Stimulated activated CD4-positive, alpha-beta T cell treated with anti-CD3 and anti-CD28 coated beads, Interleukin-15, amount 100 ng/mL, for 48 hours (primary cell): ENCODE measurements around the gene UBE2G1.
A peak's percentile ranks its signal among the peaks of the same experiment; 100 is the strongest.
"Not testable (repeated sequence)": the region's sequence is repeated elsewhere in the genome, so short reads cannot be mapped to it uniquely, and the experiment has no call there.

Experiments used
- DNase-seq, 2 donors: peaks; one replicate each; pipeline ENCODE4 v3.0.0-alpha.2; 2020; ENCODE audit warnings: low read depth in 2 of 2

UBE2G1 gene

DNA sequence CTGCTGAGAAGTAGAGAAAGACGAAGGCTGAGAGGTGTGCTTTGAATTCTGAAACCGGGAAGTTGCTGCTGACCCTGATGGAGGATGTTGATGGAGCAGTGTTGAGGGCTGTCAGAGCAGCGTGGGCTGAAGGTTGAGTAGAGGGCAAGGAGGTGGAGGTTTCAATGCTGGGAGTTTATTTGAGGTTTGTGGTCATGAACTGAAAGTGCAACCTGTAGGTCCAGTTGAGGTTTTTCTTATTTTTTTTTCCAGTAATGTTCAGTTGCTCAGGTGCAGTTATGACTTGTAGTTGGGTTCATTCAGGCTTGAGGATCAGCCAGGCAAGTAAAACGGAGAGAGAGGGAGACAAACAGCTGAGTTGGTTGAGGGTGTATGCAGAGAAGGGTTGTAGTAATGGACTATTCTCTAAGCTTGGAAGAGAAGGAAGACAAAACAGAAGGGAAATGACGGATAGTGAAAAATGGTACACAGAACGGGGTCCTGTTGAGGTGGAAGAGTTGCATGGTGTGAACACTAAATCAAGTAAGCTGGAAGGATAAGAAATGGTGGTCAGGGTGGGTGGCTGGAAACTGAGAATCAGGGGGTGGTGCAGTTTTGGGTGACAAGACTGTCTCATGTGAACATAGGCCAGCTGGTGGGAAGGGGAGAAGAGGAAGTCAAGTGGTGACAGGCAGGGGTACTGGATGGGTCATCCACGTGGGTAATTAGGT, 8.7 kb upstream of the UBE2G1 start:
- peak; percentile 49 to 62 for DNase-seq

DNA sequence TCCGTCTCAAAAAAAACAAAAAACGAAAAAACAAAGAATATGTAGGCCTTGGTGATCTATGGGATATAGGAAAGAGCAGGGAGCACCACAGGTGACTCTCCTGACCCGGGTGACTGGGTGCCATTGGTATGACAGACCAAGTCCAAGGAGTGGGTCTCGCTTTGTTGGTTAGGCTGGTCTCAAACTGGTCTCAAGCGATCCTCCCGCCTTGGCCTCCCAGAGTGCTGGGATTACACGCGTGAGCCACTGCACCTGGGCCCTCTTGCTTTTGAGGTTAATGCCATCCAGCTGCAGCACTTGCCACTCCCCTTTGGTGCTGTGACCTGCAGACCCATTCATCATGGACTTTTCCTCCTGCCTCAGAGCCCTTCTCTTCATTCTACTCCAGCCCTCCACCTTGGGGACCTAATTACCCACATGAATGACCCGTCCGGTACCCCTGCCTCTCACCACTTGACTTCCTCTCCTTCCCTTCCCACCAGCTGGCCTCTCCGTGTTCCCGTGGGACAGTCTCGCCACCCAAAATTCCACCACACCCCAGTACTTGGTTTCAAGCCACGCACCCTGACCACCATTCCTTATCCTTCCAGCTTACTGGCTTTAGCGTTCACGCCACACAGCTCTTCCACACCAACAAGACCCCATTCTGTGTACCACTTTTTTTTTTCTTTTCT, 3.2 kb upstream of the UBE2G1 start:
- DNase-seq: no peak

DNA sequence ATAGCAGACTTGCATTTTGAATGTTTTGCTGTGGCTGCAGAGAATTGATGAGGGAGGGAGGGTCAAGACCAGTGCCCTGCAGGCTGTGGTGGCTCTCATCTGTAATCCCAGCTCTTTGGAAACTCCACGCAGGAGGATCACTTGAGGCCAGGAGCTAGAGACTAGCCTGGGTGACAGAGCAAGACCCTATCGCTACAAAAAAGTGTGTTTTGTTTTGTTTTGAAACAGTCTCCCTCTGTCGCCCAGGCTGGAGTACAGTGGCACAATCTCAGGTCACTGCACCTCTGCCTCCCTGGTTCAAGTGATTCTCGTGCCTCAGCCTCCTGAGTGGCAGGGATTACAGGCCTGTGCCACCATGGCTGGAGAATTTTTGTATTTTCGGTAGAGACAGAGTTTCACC, 1.9 kb upstream of the UBE2G1 start:
- DNase-seq: no peak

DNA sequence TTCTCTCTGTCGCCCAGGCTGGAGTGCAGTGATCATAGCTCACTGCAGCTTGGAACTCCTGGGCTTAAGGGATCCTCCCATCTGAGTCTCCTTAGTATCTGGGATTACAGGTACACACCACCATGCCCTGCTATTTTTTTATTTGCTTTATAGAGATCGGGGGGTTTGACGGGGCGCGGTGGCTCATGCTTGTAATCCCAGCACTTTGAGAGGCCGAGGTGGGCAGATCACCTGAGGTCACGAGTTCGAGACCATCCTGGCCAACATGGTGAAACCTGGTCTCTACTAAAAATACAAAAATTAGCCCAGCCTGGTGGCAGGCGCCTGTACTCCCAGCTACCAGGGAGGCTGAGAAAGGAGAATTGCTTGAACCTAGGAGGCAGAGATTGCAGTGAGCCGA, 702 bp upstream of the UBE2G1 start:
- not testable (repeated sequence) for DNase-seq

DNA sequence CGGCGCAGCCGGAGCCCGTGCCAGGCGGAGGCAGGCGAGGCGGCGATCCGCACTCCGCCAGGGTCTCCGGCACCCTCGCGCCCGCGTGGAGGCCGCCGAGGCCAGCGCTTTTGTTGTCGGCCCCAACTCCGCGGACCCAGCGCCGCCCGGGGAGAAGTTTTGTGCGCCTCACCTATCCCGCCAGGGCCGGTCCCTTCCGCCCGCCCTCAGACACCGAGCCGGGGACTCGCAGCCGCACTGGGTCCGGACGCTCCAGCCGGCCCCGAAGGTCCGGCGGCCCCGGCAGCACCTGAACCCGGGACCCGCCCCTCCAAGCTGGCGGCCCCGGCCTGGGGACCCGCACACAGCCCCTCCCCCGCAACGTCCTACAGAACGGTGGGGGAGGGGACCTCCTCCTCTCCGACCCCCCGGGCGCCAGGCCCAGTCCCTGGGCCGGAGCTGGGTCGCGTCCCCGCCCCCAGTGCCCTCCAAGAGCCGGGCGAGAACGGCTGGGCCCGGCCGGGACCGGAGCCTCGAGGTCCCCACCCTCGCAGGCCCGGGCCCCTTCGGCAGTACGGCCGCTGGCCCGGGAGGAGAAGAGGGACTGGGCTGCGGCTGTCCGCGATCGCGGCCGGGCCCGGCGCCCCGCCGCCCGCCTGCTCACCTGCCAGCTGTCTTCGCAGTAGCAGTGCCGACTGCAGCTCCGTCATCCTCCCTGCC, 698 bp downstream of the UBE2G1 start:
- peak; percentile 15 to 20 for DNase-seq

DNA sequence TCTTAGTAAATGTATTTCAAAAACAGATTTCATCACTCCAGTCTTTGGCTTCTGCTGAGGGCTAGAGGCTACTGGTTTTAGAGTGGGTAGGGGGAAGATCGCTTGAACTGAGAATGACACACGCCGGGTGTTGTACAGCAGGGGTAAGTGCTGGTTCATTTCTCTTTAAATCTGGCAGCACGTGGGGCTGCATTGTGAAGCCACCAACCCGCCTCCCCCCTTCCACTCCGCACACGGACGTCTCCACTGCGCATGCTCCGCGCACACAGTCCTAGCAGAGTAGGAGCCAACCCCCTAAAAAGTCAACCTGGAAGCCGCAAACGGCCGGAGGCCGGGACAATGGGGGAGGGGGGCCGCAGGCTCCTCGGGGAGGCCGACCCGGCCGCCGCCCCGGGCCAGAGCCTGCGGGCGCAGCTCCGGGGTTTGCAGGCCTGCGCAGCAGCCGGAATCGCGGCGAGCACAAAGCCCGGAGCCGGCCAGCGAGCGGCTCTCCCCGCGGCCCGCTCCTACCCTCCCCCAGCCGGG, 1.3 kb downstream of the UBE2G1 start:
- DNase-seq: peak; percentile 83

DNA sequence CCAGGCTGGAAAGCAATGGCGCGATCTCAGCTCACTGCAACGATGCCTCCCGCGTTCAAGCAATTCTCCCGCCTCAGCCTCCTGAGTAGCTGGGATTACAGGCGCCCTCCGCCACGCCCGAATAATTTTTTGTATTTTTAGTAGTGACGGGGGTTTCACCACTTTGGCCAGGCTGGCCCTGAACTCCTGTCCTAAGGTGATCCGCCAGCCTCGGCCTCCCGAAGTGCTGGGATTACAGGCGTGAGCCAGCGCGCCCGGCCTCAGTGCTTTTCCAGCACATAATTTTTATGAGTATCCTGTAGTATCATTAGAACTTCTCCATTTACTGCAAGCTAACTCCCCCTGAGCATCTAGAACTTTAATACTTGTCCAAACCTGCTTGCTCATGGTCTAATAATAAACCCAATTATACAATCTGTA, 1.8 kb downstream of the UBE2G1 start:
- no peak for DNase-seq

DNA sequence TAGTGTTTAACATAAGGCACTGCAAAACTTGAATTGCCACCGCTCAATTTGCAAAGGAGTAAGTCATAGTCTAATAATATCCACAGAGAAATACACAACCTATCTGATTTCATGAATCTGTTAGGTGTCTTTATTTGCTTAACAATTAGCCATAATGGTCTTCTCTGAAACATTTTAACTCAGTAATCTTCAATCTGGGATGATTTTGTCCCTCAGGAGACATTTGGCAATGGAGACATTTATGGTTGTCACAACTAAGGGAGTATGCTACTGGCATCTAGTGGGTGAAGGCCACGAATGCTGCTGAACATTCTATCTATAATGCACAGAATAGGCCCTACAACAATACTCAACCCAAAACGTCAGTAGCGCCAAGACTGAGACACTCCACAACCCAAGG, 4.3 kb downstream of the UBE2G1 start:
- DNase-seq: no peak

DNA sequence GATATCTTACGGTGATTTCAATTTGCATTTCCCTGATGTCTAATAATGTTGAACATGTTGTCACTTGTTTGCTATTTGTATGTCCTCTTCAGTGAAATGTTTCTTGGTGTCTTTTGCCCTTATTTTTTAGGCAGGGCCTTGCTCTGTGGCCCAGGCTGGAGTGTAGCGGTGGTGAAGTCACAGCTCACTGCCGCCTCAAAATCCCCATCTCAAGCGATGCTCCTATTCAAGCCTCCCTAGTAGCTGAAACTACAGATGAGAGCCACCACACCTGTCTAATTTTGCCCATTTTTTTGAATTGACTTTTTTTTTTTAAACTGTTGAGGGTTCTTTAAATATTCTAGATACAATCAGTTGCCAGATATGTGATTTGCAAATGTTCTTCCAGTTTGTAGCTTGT, 8.3 kb downstream of the UBE2G1 start:
- DNase-seq: no peak

DNA sequence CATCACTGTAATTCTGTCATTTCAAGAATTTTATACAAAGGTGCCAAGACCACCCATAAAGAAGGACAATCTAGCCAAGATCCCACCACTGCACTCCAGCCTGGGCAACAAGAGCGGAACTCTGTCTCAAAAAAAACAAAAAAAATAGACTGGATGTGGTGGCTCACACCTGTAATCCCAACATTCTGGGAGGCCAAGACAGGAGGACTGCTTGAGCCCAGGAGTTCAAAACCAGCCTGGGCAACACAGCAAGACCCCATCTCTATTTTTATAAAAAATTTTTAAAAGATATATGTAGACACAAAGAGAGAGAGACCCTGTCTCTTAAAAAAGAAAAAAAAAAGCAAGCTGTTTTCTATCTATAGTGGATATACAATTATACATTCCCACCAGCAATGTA, 8.8 kb downstream of the UBE2G1 start:
- DNase-seq: no peak

DNA sequence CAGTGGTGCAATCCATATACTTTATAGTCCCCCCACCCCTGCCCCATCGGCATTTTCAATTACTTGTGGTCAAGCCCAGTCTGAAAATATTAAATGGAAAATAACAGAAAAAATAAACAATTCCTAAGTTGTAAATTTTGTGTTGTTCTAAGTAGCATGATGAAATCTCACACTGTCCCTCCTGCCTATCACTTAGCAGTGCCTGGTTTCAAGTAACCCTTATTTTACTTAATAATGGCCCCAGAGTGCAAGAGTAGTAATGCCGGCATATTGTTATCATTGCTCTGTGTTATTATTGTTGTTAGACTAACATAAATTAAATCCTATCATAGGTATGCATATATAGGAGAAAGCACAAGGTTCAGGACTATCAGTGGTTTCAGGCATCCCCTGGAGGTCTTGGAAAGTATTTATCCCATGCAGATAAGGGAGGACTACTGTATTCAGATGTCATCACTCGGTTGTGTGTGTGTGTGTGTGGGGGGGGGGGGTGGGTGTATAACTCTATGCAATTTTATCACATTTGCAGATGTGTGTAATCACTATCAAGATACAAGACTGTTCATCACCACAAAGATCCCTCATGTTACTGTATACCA, 9.3 kb downstream of the UBE2G1 start:
- DNase-seq: no peak

DNA sequence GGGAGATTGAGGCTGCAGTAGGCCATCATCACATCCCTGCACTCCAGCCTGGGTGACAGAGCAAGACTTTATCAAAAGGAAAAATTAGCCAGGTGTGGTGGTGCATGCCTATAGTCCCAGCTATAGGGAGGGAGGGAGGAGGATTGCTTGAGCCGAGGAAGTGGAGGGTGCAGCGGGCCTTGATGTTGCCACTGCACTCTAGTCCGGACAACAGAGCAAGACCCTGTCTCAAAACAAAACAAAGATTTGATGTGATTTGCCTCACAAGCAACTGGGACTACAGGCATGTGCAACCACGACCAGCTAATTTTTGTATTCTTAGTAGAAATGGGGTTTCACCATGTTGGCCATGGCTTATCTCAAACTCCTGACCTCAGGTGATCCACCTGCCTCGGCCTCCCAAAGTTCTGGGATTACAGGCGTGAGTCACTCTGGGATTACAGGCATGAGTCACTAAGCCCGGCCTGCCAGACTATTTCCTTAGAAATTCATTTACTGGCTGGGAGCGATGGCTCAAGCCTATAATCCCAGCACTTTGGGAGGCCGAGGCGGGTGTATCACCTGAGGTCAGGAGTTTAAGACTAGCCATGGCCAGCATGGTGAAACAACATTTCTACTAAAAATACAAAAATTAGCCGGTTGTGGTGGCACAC, 11.5 kb downstream of the UBE2G1 start:
- no peak for DNase-seq

DNA sequence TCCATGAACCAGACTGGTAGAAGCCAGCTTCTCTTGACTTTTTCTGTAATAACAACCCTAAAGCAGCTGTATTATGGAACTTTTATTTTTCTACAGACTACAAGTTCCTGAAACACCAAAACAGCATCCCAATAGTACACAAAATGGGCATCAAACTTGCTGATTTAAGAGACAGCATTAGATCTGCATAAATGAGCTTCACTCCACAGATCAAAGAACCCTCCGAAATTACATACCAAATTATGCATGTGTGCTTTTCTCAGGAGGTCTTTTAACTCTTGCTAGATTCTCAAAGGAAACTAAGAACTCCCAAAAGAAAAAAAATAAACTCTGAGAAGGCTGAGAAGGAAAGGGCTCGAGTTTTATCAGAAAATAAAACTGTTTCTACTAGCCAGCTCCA, 12.3 kb downstream of the UBE2G1 start:
- DNase-seq: no peak

DNA sequence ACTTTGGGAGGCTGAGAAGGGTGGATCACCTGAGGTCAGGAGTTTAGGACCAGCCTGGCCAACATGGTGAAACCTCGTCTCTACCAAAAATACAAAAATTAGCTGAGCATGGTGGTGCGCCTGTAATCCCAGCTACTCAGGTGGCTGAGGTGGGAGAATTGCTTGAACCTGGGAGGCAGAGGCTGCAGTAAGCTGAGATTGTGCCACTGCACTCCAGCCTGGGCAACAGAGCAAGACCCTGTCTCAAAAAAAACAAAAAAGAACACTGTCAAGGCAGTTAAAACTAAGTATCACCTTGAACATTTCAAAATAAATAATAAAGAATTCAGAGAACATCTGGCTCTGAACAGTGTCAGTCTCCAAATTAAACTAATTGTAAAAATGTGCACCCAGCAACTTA, 16.3 kb downstream of the UBE2G1 start:
- not testable (repeated sequence) for DNase-seq

DNA sequence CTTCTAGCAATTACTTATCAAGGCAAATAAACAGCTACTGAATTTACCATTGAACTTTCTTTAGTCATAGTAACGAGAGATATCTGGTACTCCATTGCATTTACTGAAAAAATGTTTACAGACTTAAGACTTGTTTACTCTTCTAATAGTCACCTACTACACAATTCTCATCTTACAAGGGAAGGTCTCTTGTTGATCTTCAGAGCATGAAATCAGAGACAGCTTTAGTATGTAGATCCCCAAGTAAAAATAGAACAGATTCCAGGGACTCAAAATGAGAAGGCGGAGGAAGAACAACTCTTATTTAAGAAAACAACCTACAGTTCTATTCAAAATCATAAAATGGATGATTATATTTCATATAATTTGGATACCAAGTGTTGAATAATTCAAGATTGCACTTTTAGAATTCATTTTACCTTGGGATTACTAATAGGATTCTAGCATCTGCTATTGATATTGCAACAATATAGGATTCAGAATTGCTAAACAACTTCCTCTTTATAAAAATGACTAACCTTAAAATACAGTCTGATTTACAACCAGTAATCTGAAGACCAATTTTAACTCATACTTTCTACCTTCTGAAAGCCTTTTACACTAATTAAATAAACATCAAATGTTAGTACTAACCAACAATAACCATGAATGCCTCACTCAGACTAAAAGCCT, 20.8 kb downstream of the UBE2G1 start:
- no peak for DNase-seq

DNA sequence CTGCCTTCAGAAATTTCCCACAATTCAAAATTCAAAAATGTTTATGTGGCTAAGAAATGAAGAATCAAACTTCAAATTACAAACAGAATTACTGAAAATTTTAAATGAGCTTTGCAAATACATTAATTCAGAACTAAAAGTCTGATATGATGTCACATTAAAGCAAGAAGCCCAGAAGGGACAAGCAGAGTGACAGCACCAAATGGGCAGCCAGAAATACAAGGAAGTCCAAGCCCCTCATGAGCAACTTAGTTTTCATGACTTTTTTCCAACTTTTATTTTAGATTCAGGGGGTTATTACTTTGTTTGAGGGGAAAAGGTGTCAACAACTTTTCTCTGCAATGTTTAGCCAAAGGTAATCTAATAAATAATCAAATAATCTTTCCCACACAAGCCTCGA, 21.5 kb downstream of the UBE2G1 start:
- no peak for DNase-seq

DNA sequence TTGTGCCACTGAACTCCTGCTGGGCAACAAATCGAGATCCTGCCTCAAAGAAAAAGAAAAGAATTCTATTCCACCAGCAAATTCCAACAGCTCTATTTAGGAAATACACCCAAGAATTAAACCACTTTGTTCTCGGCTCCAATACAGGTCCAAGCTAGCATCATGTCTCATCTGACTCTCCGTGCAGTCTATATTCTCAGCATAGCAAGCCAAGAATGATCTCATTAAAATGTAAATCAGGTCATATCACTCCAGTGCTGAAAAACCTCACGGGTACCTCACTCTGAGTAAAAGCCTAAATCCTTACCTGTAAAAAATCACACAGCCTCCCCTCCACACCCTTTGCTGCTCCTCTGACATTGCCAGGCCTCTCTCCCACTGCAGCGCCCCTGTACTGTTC, 23.9 kb downstream of the UBE2G1 start:
- DNase-seq: no peak

DNA sequence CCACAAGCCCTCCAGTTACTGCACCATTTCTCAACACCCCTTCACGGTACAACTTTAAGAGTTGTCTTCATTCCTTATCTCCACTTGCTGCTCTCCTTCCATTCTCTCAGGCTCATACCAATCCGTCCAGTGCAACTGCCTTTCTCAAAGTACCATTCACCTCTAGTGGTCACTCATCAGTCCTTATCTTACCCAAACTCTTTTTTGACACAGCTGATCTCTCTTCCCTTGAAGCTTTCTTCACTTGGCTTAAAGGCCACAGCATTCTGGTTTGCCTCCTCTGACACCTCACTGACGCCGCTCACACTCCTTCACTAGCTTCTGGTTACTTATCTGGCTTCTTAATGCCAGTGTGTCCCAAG, 24.9 kb downstream of the UBE2G1 start:
- DNase-seq: no peak

DNA sequence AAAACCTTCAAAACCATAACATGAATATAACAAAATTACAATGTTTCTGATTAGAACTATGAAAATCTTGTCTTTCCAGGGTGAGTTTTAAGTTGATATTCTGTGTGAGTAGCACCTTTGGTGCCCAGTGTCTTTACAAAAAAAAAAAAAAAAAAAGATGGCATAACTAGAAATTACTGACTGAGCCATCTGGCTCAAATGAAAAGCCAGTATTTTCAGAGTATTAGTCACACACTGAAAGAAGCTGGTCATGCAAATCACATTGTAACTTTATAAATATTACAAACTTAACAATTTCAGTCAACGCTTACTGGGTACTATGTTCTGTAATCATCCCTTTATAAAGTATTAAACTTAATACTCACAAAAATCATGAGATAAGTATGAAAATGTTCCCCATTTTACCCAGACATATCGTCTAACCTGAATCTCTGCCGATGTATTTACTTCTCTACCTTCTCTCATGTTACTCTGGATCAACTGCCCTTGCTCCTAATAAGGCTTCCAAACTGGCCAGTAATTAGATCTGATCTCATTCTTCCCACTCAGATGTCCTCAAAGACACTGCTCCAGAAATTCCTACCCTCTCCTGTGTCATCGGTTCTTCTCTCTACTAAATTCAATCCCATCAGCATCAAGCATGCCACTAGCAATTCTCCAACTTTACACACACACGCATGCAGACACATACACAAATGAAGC, 25.4 kb downstream of the UBE2G1 start:
- no peak for DNase-seq

DNA sequence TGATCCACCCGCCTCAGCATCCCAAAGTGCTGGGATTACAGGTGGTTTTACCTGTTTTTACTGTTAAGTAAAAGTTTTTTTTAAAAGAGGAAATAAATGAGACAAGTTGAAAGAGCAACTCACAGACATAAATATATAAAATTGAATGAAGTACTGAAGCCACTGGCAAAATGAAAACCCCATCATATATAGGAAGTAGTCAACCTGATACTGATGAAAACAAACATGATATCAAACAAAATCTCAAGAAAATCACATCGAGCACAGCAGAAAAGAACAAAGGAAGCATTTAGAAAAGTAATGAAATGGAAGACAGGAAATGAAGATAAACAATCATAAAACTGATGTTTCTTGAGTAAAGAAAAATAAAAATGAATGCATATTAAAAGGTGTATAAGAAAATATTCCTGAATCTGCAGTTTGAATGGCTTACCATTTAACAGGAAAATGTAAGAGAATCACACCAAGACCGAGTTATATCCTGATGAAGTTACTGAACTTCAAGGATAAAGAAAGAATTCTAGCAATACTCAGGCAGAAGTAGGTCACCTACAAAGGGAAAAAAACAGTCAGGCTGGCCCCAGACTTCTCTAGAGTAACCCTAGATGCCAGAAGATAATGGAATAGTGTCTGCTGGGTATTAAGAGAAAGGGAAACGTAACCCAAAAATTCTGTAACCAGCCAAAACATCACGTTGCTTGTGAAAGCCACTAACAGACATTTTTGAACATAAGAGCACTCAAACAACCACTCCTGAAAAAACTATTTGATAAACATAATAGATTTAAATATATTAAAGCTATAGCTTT, 31.5 kb downstream of the UBE2G1 start:
- no peak for DNase-seq
